ENCODE measurements around the gene NXNL2.

Gene NXNL2

DNA sequence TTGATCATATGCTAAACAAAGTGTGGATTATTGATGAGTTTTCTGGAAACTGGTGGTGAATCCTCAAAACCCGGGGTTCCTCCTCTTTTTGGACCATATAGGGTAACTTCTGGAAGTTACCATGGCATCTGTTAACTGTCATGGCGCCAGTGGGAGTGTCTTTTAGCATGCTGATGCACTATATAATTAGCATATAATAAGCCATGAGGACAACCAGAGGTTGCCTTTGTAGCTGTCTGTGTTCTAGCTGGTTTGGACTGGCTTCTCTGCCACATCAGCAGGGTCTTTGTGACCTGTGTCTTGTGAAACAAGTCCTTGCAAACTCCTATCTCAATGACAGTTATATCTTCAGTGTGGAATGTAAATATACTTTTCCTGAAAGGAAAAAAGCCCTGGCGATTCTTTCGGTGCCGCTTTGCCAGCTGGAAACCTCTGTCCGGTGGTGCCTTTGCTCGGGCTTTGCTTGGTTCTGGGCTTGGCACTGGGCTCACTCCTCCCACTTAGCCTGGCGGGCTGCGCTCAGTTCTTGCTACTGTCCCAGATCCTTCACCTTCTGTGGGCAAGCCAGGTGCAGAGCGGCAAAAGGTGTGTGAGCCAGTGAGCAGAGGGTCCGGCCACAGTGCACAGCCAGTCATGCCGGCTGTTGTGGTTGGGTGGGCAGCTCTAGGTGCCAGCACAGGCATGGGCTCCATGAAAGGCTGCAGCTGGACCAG is 20.4 kb downstream of the NXNL2 start:
- Histone ChIP-seq H3K9me2 (replicated peaks; ENCODE audit: insufficient read depth, low read length) (no peaks in the 10 kb centered on the region), H3F3A (ENCODE audit: insufficient read depth, low read length) (no peaks in the 10 kb centered on the region), H4K20me1 (ENCODE audit: insufficient read depth, low read length) (no peaks in the 10 kb centered on the region), H3K27me3 (replicated peaks; ENCODE audit: insufficient read depth, low read length) (no peaks in the 10 kb centered on the region), H3K4me1 (ENCODE audit: low read length) (no peaks in the 10 kb centered on the region), H3K9ac (ENCODE audit: low read length) (no peak overlapping the region), H2AFZ (ENCODE audit: low read length) (no peak overlapping the region), H3K27ac (ENCODE audit: low read length) (no peak overlapping the region), H3K36me3 (replicated peaks; ENCODE audit: insufficient read depth, low read length) (no peaks in the 10 kb centered on the region), H3K4me2 (ENCODE audit: low read depth, low read length) (no peak overlapping the region), H3K79me2 (ENCODE audit: low read length) (no peaks in the 10 kb centered on the region), H3K4me3 (ENCODE audit: low read length) (no peak overlapping the region), H3K9me3 (replicated peaks; ENCODE audit: insufficient read depth, low read length) (no peaks in the 10 kb centered on the region)
- DNase-seq = no peak
- TF ChIP-seq EZH2phosphoT487 (IDR thresholded peaks at IDR 0.05; ENCODE audit: low read length) (no peak), EZH2 (optimal IDR thresholded peaks at IDR 0.05; ENCODE audit: low read depth, low read length) (no peak), CTCF (IDR thresholded peaks at IDR 0.05; ENCODE audit: low read length) (no peak)

GRCh38 chr9:88559661-88560060 is 24.7 kb downstream of the NXNL2 start:
- Histone ChIP-seq H3K9me3 (replicated peaks; ENCODE audit: insufficient read depth, low read length) (no peaks in the 10 kb centered on the region), H3K4me1 (ENCODE audit: low read length) (no peaks in the 10 kb centered on the region), H3K27me3 (replicated peaks; ENCODE audit: insufficient read depth, low read length) (no peaks in the 10 kb centered on the region), H2AFZ (ENCODE audit: low read length) (no peak overlapping the region), H3K27ac (ENCODE audit: low read length) (no peak overlapping the region), H4K20me1 (ENCODE audit: insufficient read depth, low read length) (no peaks in the 10 kb centered on the region), H3K9me2 (replicated peaks; ENCODE audit: insufficient read depth, low read length) (no peaks in the 10 kb centered on the region), H3F3A (ENCODE audit: insufficient read depth, low read length) (no peaks in the 10 kb centered on the region), H3K36me3 (replicated peaks; ENCODE audit: insufficient read depth, low read length) (no peaks in the 10 kb centered on the region), H3K4me2 (ENCODE audit: low read depth, low read length) (no peak overlapping the region), H3K79me2 (ENCODE audit: low read length) (no peaks in the 10 kb centered on the region), H3K4me3 (ENCODE audit: low read length) (no peak overlapping the region), H3K9ac (ENCODE audit: low read length) (no peak overlapping the region)
- DNase-seq = no peak
- TF ChIP-seq EZH2 (optimal IDR thresholded peaks at IDR 0.05; ENCODE audit: low read depth, low read length) (no peak), CTCF (IDR thresholded peaks at IDR 0.05; ENCODE audit: low read length) (no peak), EZH2phosphoT487 (IDR thresholded peaks at IDR 0.05; ENCODE audit: low read length) (no peak)

DNA sequence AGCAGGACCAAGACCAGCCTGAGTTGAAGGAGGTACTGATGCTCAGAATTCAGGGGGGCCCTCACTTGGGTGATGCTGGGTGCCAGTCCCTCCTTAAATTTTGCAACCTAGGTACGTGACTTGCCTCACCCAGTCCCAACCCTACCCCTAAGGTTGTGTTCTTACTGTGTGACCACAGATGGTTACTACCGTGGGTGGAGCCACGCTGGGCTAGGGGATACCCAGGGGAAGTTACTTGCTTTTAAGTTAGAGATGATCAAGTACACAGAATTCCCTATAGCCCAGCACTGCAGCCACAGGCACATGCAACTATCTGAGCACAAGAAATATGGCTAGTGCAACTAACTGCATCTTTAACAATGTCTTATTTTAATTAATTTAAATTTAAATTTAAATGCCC is 32.9 kb downstream of the NXNL2 start:
- DNase-seq = no peak
- no peaks in the 10 kb centered on the region for H3K9me3 ChIP-seq (replicated peaks; ENCODE audit: insufficient read depth, low read length)
- no peak overlapping the region for H3K27ac ChIP-seq (ENCODE audit: low read length)
- no peaks in the 10 kb centered on the region for H3K79me2 ChIP-seq (ENCODE audit: low read length)
- no peaks in the 10 kb centered on the region for H3K36me3 ChIP-seq (replicated peaks; ENCODE audit: insufficient read depth, low read length)
- H3K4me3 ChIP-seq (ENCODE audit: low read length) = no peak overlapping the region
- no peak for TF ChIP-seq CTCF (IDR thresholded peaks at IDR 0.05; ENCODE audit: low read length)
- no peak for TF ChIP-seq EZH2 (optimal IDR thresholded peaks at IDR 0.05; ENCODE audit: low read depth, low read length)
- TF ChIP-seq EZH2phosphoT487 (IDR thresholded peaks at IDR 0.05; ENCODE audit: low read length) = no peak
- no peak overlapping the region for H3K4me2 ChIP-seq (ENCODE audit: low read depth, low read length)
- no peaks in the 10 kb centered on the region for H4K20me1 ChIP-seq (ENCODE audit: insufficient read depth, low read length)
- H3K27me3 ChIP-seq (replicated peaks; ENCODE audit: insufficient read depth, low read length) = no peaks in the 10 kb centered on the region
- no peaks in the 10 kb centered on the region for H3K9me2 ChIP-seq (replicated peaks; ENCODE audit: insufficient read depth, low read length)
- no peaks in the 10 kb centered on the region for H3K4me1 ChIP-seq (ENCODE audit: low read length)
- no peak overlapping the region for H2AFZ ChIP-seq (ENCODE audit: low read length)
- H3K9ac ChIP-seq (ENCODE audit: low read length) = no peak overlapping the region
- no peaks in the 10 kb centered on the region for H3F3A ChIP-seq (ENCODE audit: insufficient read depth, low read length)

Data from MM.1S (cell line).